HG03558 (cell line): ENCODE results near the gene PPL.
A peak's percentile ranks its signal among the peaks of the same experiment; 100 is the strongest.
"Not testable (repeated sequence)": the region's sequence is repeated elsewhere in the genome, so short reads cannot be mapped to it uniquely, and the experiment has no call there.

Source experiments
- ATAC-seq: cut with Tn5 transposase; IDR thresholded peaks from one replicate; pipeline ENCODE4 v1.9.1; 2021; ENCODE audit warnings: moderate number of reproducible peaks; ENCODE audit not compliant: unreplicated experiment; ENCODE audit errors: extremely low read depth

Gene PPL

GRCh38 chr16:4936991-4937781 is at the start of gene PPL:
PPL (minus strand) TSS chr16:4937148; CDS start chr16:4937045, 103 bp downstream.
- ATAC-seq = no peak

- no peak for ATAC-seq
These were observed 47.4 kb upstream of the PPL start for GRCh38 chr16:4984174-4984990.

GRCh38 chr16:4982056-4982867 is 45.3 kb upstream of the PPL start:
- no peak for ATAC-seq

- ATAC-seq = no peak
These were observed 44.5 kb upstream of the PPL start for GRCh38 chr16:4981473-4981872.

GRCh38 chr16:4980691-4981090 is 43.7 kb upstream of the PPL start:
- no peak for ATAC-seq

GRCh38 chr16:4979736-4980660 is 43.0 kb upstream of the PPL start:
- ATAC-seq = no peak

- ATAC-seq = no peak
These were observed 42.2 kb upstream of the PPL start for GRCh38 chr16:4979164-4979563.

GRCh38 chr16:4976611-4977145 is 39.7 kb upstream of the PPL start:
- ATAC-seq = no peak

- ATAC-seq = peak; percentile 94
These were observed 39.1 kb upstream of the PPL start for GRCh38 chr16:4976079-4976478.

GRCh38 chr16:4972938-4973587 is 36.1 kb upstream of the PPL start:
- no peak for ATAC-seq

- no peak for ATAC-seq
These were observed 33.1 kb upstream of the PPL start for GRCh38 chr16:4970010-4970409.

GRCh38 chr16:4968879-4969483 is 32.0 kb upstream of the PPL start:
- no peak for ATAC-seq

- not testable (repeated sequence) for ATAC-seq
These were observed 31.3 kb upstream of the PPL start for GRCh38 chr16:4968278-4968677.

GRCh38 chr16:4966736-4967453 is 29.9 kb upstream of the PPL start:
- no peak for ATAC-seq

- ATAC-seq = not testable (repeated sequence)
These were observed 26.6 kb upstream of the PPL start for GRCh38 chr16:4963527-4963926.

- no peak for ATAC-seq
These were observed 25.8 kb upstream of the PPL start for GRCh38 chr16:4962716-4963115.

GRCh38 chr16:4960579-4960978 is 23.6 kb upstream of the PPL start:
- no peak for ATAC-seq
